DOHH2 (cell line): ENCODE data around the gene AMY2B.

ENCODE experiments used
- H3F3A ChIP-seq: fragments of 200-600 bp; sonication (generic), shearing (Covaris generic); 2 replicates; pipeline ENCODE4 v1.6.0; 2016; ENCODE audit warnings: antibody characterized with exemption, mild to moderate bottlenecking; ENCODE audit not compliant: control insufficient read depth, insufficient read depth
- H3K27ac ChIP-seq: fragments of 200-600 bp; sonication (generic); 2 replicates; pipeline ENCODE4 v1.5.1; 2014; ENCODE audit warnings: low read depth, mild to moderate bottlenecking, low read length, moderate library complexity
- H3K27me3 ChIP-seq: fragments of 200-600 bp; sonication (generic); 2 replicates; pipeline ENCODE4 v1.6.1; 2014; ENCODE audit warnings: mild to moderate bottlenecking, low read length, mixed read lengths; ENCODE audit not compliant: control insufficient read depth
- H3K36me3 ChIP-seq: fragments of 200-600 bp; sonication (generic); 2 replicates; pipeline ENCODE4 v1.6.1; 2014; ENCODE audit warnings: mild to moderate bottlenecking, low read length, moderate library complexity, mixed read lengths; ENCODE audit not compliant: control insufficient read depth
- H3K4me1 ChIP-seq: fragments of 200-600 bp; sonication (generic); 2 replicates; pipeline ENCODE4 v1.6.1; 2014; ENCODE audit warnings: mild to moderate bottlenecking, low read length, mixed read lengths; ENCODE audit not compliant: control insufficient read depth
- H3K4me2 ChIP-seq: fragments of 200-600 bp; sonication (generic); 2 replicates; pipeline ENCODE4 v1.6.0; 2014; ENCODE audit warnings: mild to moderate bottlenecking, low read length, moderate library complexity
- H3K4me3 ChIP-seq: fragments of 200-600 bp; sonication (generic); 2 replicates; pipeline ENCODE4 v1.5.1; 2014; ENCODE audit warnings: mild to moderate bottlenecking, low read length, mixed read lengths
- H3K79me2 ChIP-seq: fragments of 200-600 bp; sonication (generic); 2 replicates; pipeline ENCODE4 v1.6.1; 2014; ENCODE audit warnings: mild to moderate bottlenecking, low read length, mixed read lengths; ENCODE audit not compliant: control insufficient read depth
- H3K9me2 ChIP-seq: fragments of 200-600 bp; sonication (generic); replicated peaks from 2 replicates; pipeline ENCODE4 v1.6.1; 2014; ENCODE audit warnings: mild to moderate bottlenecking, low read length, mixed read lengths; ENCODE audit not compliant: control insufficient read depth
- H3K9me3 ChIP-seq: fragments of 200-600 bp; sonication (generic); 2 replicates; pipeline ENCODE4 v1.6.1; 2014; ENCODE audit warnings: antibody characterized with exemption, low read length, mixed read lengths; ENCODE audit not compliant: control insufficient read depth, insufficient read depth
- H4K20me1 ChIP-seq: fragments of 200-600 bp; sonication (generic); 2 replicates; pipeline ENCODE4 v1.6.0; 2014; ENCODE audit warnings: low read depth, mild to moderate bottlenecking, antibody characterized with exemption, low read length, moderate library complexity; ENCODE audit not compliant: control insufficient read depth, insufficient read depth
- EZH2phosphoT487 ChIP-seq: fragments of 200-600 bp; sonication (generic); IDR thresholded peaks from 2 replicates; pipeline ENCODE4 v1.6.1; 2017; ENCODE audit warnings: borderline replicate concordance, mild to moderate bottlenecking, antibody characterized with exemption, low read length, moderate library complexity, mixed read lengths
- TF ChIP-seq, protein P1 (sequence below): fragments of 200-600 bp; sonication (generic); IDR thresholded peaks from one replicate; pipeline ENCODE4 v1.5.1; 2014; ENCODE audit warnings: antibody characterized with exemption, mild to moderate bottlenecking, low read depth, low read length; ENCODE audit not compliant: poor library complexity, severe bottlenecking

Gene AMY2B

DNA sequence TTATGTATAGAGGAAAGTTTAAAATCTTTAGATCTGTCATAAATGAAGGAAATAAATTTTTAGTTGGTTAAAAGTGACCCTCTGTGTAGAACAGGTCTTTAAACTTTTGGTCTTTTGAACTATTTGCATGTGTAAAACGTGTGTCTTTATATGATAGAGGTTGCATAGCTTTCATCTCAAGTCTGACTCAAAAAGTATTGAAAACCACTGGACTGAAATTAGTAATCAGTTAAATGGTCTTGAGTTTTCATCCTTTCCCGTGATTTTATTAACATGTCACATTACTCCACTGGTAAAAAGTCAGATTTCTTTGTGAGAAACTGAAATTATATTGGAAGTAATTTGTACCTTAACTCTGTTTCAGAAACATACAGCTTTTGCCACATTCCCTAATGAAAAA is 44.1 kb upstream of the AMY2B start:
- H3K4me3 ChIP-seq, result peak overlapping the region; percentile 90
- H3K9me2 ChIP-seq, result no peaks in the 10 kb centered on the region
- peaks cover 7% of the 10 kb centered on the region; the same call in 1 of the 2 replicates for H4K20me1 ChIP-seq
- H3K9me3 ChIP-seq, result no peaks in the 10 kb centered on the region
- no peak overlapping the region for H3K27ac ChIP-seq
- H3K27me3 ChIP-seq, result no peaks in the 10 kb centered on the region
- TF ChIP-seq, protein P1, sequence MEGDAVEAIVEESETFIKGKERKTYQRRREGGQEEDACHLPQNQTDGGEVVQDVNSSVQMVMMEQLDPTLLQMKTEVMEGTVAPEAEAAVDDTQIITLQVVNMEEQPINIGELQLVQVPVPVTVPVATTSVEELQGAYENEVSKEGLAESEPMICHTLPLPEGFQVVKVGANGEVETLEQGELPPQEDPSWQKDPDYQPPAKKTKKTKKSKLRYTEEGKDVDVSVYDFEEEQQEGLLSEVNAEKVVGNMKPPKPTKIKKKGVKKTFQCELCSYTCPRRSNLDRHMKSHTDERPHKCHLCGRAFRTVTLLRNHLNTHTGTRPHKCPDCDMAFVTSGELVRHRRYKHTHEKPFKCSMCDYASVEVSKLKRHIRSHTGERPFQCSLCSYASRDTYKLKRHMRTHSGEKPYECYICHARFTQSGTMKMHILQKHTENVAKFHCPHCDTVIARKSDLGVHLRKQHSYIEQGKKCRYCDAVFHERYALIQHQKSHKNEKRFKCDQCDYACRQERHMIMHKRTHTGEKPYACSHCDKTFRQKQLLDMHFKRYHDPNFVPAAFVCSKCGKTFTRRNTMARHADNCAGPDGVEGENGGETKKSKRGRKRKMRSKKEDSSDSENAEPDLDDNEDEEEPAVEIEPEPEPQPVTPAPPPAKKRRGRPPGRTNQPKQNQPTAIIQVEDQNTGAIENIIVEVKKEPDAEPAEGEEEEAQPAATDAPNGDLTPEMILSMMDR, result no peak
- no peak for TF ChIP-seq EZH2phosphoT487
- peak overlapping the region; percentile 69 for H3K4me2 ChIP-seq
- peaks cover 64% of the 10 kb centered on the region for H3K79me2 ChIP-seq
- H3K36me3 ChIP-seq, result peaks cover 53% of the 10 kb centered on the region
- no peaks in the 10 kb centered on the region for H3F3A ChIP-seq
- H3K4me1 ChIP-seq, result peaks cover 23% of the 10 kb centered on the region

DNA sequence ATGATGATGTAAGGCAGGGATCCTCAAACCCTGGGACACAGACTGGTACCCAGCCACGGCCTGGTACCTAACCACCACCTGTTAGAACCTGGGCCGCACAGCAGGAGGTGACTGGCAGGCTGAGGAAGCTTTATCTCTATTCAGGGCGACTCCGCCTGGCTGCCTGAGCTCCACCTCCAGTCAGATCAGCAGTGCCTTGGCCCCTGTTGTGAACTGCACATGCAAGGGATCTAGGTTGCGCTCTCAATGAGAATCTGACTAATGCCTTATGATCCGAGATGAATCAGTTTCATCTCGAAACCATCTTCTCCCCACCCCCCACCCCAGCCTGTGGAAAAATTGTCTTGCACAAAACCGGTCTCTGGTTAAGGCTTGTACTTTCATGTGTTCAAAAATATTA is 41.6 kb upstream of the AMY2B start:
- H3K36me3 ChIP-seq, result peaks cover 76% of the 10 kb centered on the region

DNA sequence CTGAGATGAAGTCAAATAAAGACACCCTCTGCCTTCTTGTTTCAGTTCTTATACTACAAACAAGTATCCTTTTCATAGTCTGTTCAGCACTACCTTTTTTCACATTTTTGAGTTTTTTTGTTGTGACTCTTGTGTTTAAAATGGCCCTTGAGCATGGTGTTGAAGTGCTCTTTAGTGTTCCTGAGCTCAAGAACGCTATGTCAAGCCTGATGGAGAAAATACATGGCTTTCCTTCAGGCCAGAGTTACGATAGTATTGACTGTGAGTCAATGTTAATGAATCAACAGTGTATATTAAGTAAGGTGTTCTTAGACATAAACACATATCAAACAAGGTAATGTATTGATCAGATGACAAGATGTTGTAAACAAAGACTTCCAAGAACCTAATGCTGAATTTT is 33.2 kb upstream of the AMY2B start:
- H3K4me1 ChIP-seq, result no peaks in the 10 kb centered on the region
- H3K9me3 ChIP-seq, result no peaks in the 10 kb centered on the region
- H3K79me2 ChIP-seq, result peaks cover 8% of the 10 kb centered on the region
- H3K4me2 ChIP-seq, result no peak overlapping the region
- no peaks in the 10 kb centered on the region for H3K27me3 ChIP-seq
- H3K36me3 ChIP-seq, result peaks cover 79% of the 10 kb centered on the region
- no peak overlapping the region for H3K27ac ChIP-seq
- H3K9me2 ChIP-seq, result no peaks in the 10 kb centered on the region
- TF ChIP-seq EZH2phosphoT487, result no peak
- TF ChIP-seq, protein P1, result no peak
- H4K20me1 ChIP-seq, result no peaks in the 10 kb centered on the region
- H3K4me3 ChIP-seq, result no peak overlapping the region
- H3F3A ChIP-seq, result no peaks in the 10 kb centered on the region

More for the DNA sequence above, 41.6 kb upstream of the AMY2B start:
- no peaks in the 10 kb centered on the region for H3K9me3 ChIP-seq
- no peaks in the 10 kb centered on the region for H3K9me2 ChIP-seq
- no peaks in the 10 kb centered on the region for H3K27me3 ChIP-seq
- H4K20me1 ChIP-seq, result peaks cover 14% of the 10 kb centered on the region; the same call in 1 of the 2 replicates
- H3K4me1 ChIP-seq, result peaks cover 21% of the 10 kb centered on the region
- no peak overlapping the region for H3K4me2 ChIP-seq
- TF ChIP-seq, protein P1, result no peak
- TF ChIP-seq EZH2phosphoT487, result no peak
- H3K79me2 ChIP-seq, result peaks cover 81% of the 10 kb centered on the region
- no peak overlapping the region for H3K4me3 ChIP-seq
- H3K27ac ChIP-seq, result no peak overlapping the region
- no peaks in the 10 kb centered on the region for H3F3A ChIP-seq

DNA sequence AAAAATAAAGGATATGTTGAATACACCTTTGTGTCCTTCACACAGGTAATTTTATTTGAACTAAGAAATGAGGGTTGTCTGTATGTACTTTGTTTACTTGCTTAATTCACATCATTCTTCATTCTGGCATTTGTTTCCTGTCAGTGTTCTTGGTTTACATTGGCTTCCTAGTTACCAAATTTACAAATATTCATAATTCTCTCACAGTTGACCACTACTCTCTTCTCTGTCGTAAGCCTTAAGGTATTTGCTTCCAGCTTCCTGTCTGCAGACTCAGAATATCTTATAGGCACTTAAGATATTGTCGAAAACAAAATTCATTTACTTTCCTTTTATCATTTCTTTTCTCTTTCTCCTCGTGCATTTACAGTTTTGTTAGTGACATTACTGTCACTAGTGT is 30.0 kb upstream of the AMY2B start:
- peaks cover 77% of the 10 kb centered on the region for H3K36me3 ChIP-seq
- H3K4me1 ChIP-seq, result no peaks in the 10 kb centered on the region
- no peaks in the 10 kb centered on the region for H4K20me1 ChIP-seq
- H3K27ac ChIP-seq, result no peak overlapping the region
- no peaks in the 10 kb centered on the region for H3K9me3 ChIP-seq
- H3K4me3 ChIP-seq, result no peak overlapping the region
- H3K4me2 ChIP-seq, result no peak overlapping the region
- H3K27me3 ChIP-seq, result no peaks in the 10 kb centered on the region
- TF ChIP-seq, protein P1, result no peak
- no peak for TF ChIP-seq EZH2phosphoT487
- H3K79me2 ChIP-seq, result no peaks in the 10 kb centered on the region
- H3K9me2 ChIP-seq, result no peaks in the 10 kb centered on the region
- H3F3A ChIP-seq, result no peaks in the 10 kb centered on the region
